Measurements from ENCODE around the gene PTPN12.

- TF ChIP-seq CTCF (IDR thresholded peaks at IDR 0.05) (no peak), POLR2A (IDR thresholded peaks at IDR 0.05) (no peak)
Measured at GRCh38 chr7:77658928-77659327, 121.8 kb downstream of the PTPN12 start.
